Endothelial cell of umbilical vein (primary cell): ENCODE data around the gene MYRIP. TPM values are rescaled to one million over a fixed set of nuclear protein-coding genes. Genes with fewer than 3 reads are reported as not detected.

Experiments used
- BruUV-seq: library from RNA; stranded (reverse); fragments of 400-500 nt; replicated peaks from 2 replicates; lab custom pipeline; 2021; lab: Mats Ljungman, UMichigan
- CTCF ChIA-PET: fragments of 300-600, 350-600 bp; sonication (Branson Sonifier 250); formaldehyde crosslinking; loops from one replicate; lab custom pipeline; 2021; ENCODE audit warnings: antibody characterized with exemption, inconsistent platforms; lab: Charles Lee
- POLR2A ChIA-PET: fragments of 300-600, 350-600 bp; sonication (Branson Sonifier 250); formaldehyde crosslinking; loops from one replicate; lab custom pipeline; 2021; ENCODE audit warnings: antibody characterized with exemption, inconsistent platforms; lab: Charles Lee
- DNase-seq: peaks from one replicate; pipeline ENCODE4 v3.0.0-alpha.2; 2011; ENCODE audit warnings: low read depth, low spot score
- FAIRE-seq: peaks from 2 replicates; lab custom pipeline; 2011; peaks lifted over from hg19 to GRCh38; lab: Jason Lieb, UNC
- H2AFZ ChIP-seq: 2 replicates; pipeline ENCODE4 v1.6.0; 2012; ENCODE audit warnings: low read depth, low read length, control low read depth, inconsistent platforms
- H3K27ac ChIP-seq: 2 replicates; pipeline ENCODE4 v1.5.1; 2011; ENCODE audit warnings: low read depth, mild to moderate bottlenecking, control low read depth, low read length, moderate library complexity; ENCODE audit not compliant: insufficient read depth
- H3K27me3 ChIP-seq, 2 experiments: 2 replicates each; pipeline versions ENCODE4 v1.6.0 to v1.6.1; 2011; ENCODE audit warnings: low read length in 2 of 2, mixed read lengths in 1 of 2; ENCODE audit not compliant: control insufficient read depth in 2 of 2, insufficient read depth in 2 of 2
- H3K36me3 ChIP-seq, 2 experiments: 2 replicates in 1 of 2; 3 replicates in 1 of 2; pipeline ENCODE4 v1.5.1; 2011; ENCODE audit warnings: low read length in 2 of 2, mild to moderate bottlenecking in 1 of 2, moderate library complexity in 1 of 2; ENCODE audit not compliant: control insufficient read depth in 2 of 2, insufficient read depth in 2 of 2; ENCODE audit errors: extremely low read depth in 1 of 2
- H3K4me1 ChIP-seq: 3 replicates; pipeline ENCODE4 v1.5.1; 2011; ENCODE audit warnings: mild to moderate bottlenecking, low read length; ENCODE audit not compliant: control insufficient read depth, insufficient read depth; ENCODE audit errors: extremely low read depth
- H3K4me2 ChIP-seq: 2 replicates; pipeline ENCODE4 v1.6.1; 2011; ENCODE audit warnings: low read length, control low read depth, mixed read lengths; ENCODE audit not compliant: insufficient read depth
- H3K4me3 ChIP-seq, 3 experiments: fragments of 200-600 bp in 1 of 3; sonication (generic), shearing (Covaris generic) in 1 of 3; replicated peaks in 1 of 3; 2 replicates each; pipeline ENCODE4 v1.5.1; 2011 to 2016; ENCODE audit warnings: control low read depth in 3 of 3, low read length in 3 of 3, mild to moderate bottlenecking in 2 of 3, inconsistent platforms in 1 of 3, low read depth in 1 of 3, moderate library complexity in 1 of 3; ENCODE audit not compliant: insufficient read depth in 1 of 3
- H3K79me2 ChIP-seq: 2 replicates; pipeline ENCODE4 v1.6.0; 2012; ENCODE audit warnings: low read length, inconsistent platforms; ENCODE audit not compliant: control insufficient read depth, insufficient read depth
- H3K9ac ChIP-seq: replicated peaks from 2 replicates; pipeline ENCODE3; 2011; ENCODE audit warnings: low read length, control low read depth; ENCODE audit not compliant: insufficient read depth; ENCODE audit errors: extremely low read depth
- H3K9me1 ChIP-seq: replicated peaks from 3 replicates; pipeline ENCODE4 v1.6.0; 2011; ENCODE audit warnings: mild to moderate bottlenecking, low read length; ENCODE audit not compliant: control insufficient read depth, insufficient read depth; ENCODE audit errors: extremely low read depth
- H3K9me3 ChIP-seq: replicated peaks from 2 replicates; pipeline ENCODE4 v1.5.1; 2012; ENCODE audit warnings: low read length, inconsistent platforms; ENCODE audit not compliant: control insufficient read depth, insufficient read depth
- H4K20me1 ChIP-seq: replicated peaks from 2 replicates; pipeline ENCODE3; 2011; ENCODE audit warnings: mild to moderate bottlenecking, low read length; ENCODE audit not compliant: control insufficient read depth, insufficient read depth; ENCODE audit errors: extremely low read depth
- EZH2 ChIP-seq: IDR thresholded peaks from 2 replicates; pipeline ENCODE4 v1.6.1; 2012; ENCODE audit warnings: borderline replicate concordance, low read depth, mild to moderate bottlenecking, moderate library complexity, low read length, inconsistent platforms; ENCODE audit not compliant: severe bottlenecking
- FOS ChIP-seq: IDR thresholded peaks from 2 replicates; pipeline ENCODE4 v1.6.1; 2011; ENCODE audit warnings: mild to moderate bottlenecking, low read length, moderate library complexity, borderline replicate concordance; ENCODE audit not compliant: insufficient read depth
- GATA2 ChIP-seq: IDR thresholded peaks from 2 replicates; pipeline ENCODE4 v1.7.0; 2011; ENCODE audit warnings: low read depth, mild to moderate bottlenecking, moderate library complexity, mixed read lengths, low read length; ENCODE audit not compliant: insufficient read length, insufficient read depth
- JUN ChIP-seq: IDR thresholded peaks from 2 replicates; pipeline ENCODE4 v1.6.1; 2011; ENCODE audit warnings: borderline replicate concordance, low read depth; ENCODE audit not compliant: insufficient read length, insufficient read depth
- MAX ChIP-seq: IDR thresholded peaks from 2 replicates; pipeline ENCODE4 v1.6.1; 2011; ENCODE audit not compliant: insufficient read depth, insufficient read length
- MYC ChIP-seq: IDR thresholded peaks from one replicate; pipeline ENCODE4 v1.6.1; 2011; ENCODE audit warnings: mild to moderate bottlenecking, low read depth, low read length
- POLR2A ChIP-seq: IDR thresholded peaks from 2 replicates; pipeline ENCODE4 v1.6.1; 2012; ENCODE audit warnings: low read depth, mild to moderate bottlenecking, control low read depth, low read length
- POLR2AphosphoS5 ChIP-seq: IDR thresholded peaks from 2 replicates; pipeline ENCODE4 v1.6.1; 2012; ENCODE audit warnings: low read depth, mild to moderate bottlenecking, control low read depth, low read length, moderate library complexity; ENCODE audit not compliant: insufficient read depth
- dilution Hi-C: fragments of 300-500 bp; cut with MboI; formaldehyde crosslinking; loops from one replicate; pipeline ENCODE4 v1.15.0; 2019; ENCODE audit warnings: low sequenced_read_pairs; ENCODE audit not compliant: extremely low pct_ligation_motif_present
- intact Hi-C: fragments of 100-400 bp; cut with micrococcal nuclease; formaldehyde crosslinking; loops from one replicate; pipeline ENCODE4 v1.10.0; 2022
- polyA plus RNA-seq, 4 experiments: library from polyadenylated mRNA; depleted of rRNA in 3 of 4; stranded (reverse) in 3 of 4; unstranded in 1 of 4; fragments of >200 nt; gene quantifications; 2 replicates each; pipeline versions ENCODE4 v1.2.1 to v1.2.3, GENCODE V29; 2011 to 2012; ENCODE audit warnings: missing spikeins in 1 of 4
- total RNA-seq: library from RNA; stranded (reverse); gene quantifications from 2 replicates; pipeline ENCODE4 v1.2.3, GENCODE V29; 2021
- TF ChIP-seq, protein P1 (sequence below), 2 donors: IDR thresholded peaks; 1 replicate in 1 of 2; 2 replicates in 1 of 2; pipeline ENCODE4 v1.5.1; 2011; ENCODE audit warnings: low read length in 2 of 2, mild to moderate bottlenecking in 2 of 2, moderate library complexity in 2 of 2, control low read depth in 1 of 2, inconsistent platforms in 1 of 2, low read depth in 1 of 2; ENCODE audit not compliant: insufficient read depth in 1 of 2; ENCODE audit errors: extremely low read depth in 1 of 2

The MYRIP gene
- total and polyA plus RNA-seq, 2 donors (not counting 3 experiments of a cell fraction or from before 2014, with no cell fraction given) = 6.7 to 11.9 TPM

DNA sequence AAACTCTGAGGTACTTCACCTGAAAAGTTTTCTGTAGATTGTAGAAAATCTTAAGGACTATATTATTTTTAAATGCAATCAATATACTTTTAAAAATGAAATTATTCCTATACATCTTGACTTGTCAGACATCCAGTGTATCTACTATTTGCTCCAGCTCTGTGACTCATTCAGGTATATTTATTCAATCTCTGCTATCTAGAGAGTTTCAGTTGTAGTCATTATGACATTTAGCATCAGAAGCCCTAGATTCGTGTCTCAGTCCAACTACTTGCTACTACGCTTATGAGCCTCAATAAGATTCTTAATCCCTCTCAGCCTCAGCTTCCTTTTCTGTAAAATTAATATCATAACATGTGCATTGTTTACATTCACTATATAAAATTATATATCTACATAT lies 477.8 kb downstream of the MYRIP start:
- Histone ChIP-seq H3K36me3 (no peaks in the 10 kb centered on the region), H3K4me1 (no peaks in the 10 kb centered on the region), H2AFZ (no peak overlapping the region), H3K9ac (no peak overlapping the region), H3K9me3 (no peaks in the 10 kb centered on the region), H3K79me2 (no peaks in the 10 kb centered on the region), H4K20me1 (no peaks in the 10 kb centered on the region), H3K27ac (no peak overlapping the region), H3K4me2 (no peak overlapping the region), H3K27me3 (no peaks in the 10 kb centered on the region), H3K9me1 (no peaks in the 10 kb centered on the region), H3K4me3 (no peak overlapping the region)
- dilution Hi-C loops (no loop called here), intact Hi-C loops (no loop called here)
- DNase-seq (no peak), FAIRE-seq (no peak)
- BruUV-seq = no TSS peak
- CTCF ChIA-PET = interaction anchor here (1.9 kb wide), 1 partner anchor 10 kb away, joined by 7 read pairs; no protein-coding TSS in a partner anchor
- POLR2A ChIA-PET = no interaction called here
- TF ChIP-seq JUN (no peak), GATA2 (no peak), POLR2A (no peak), EZH2 (no peak), MYC (no peak)

DNA sequence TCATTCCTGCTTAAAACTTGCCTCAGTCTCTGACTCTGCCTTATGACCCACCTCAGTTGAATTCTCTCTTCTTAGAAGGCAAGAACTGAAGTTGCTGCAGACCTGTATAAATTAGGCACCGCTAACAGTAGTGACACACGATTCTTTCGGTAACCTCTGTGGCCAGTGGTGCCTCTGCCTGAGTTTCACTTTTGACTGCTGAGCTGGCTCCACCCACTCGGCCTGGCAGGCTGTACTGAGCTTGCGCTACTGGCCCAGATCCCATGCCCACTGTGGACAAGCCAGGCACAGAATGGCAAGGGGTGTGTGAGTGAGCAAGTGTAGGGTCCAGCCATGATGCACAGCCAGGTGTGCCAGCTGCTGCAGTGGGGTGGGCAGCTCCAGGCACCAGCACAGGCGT lies 481.0 kb downstream of the MYRIP start:
- FAIRE-seq (no peak), DNase-seq (no peak)
- no peak overlapping the region for H3K27ac ChIP-seq
- no peaks in the 10 kb centered on the region for H3K9me1 ChIP-seq
- H3K4me1 ChIP-seq = no peaks in the 10 kb centered on the region
- no peak overlapping the region for H3K4me3 ChIP-seq
- intact Hi-C loops = no loop called here
- no peaks in the 10 kb centered on the region for H4K20me1 ChIP-seq
- ChIA-PET POLR2A (interaction anchor here (0.8 kb wide), 1 partner anchor 10 kb away, joined by 3 read pairs; no protein-coding TSS in a partner anchor), CTCF (interaction anchor here (1.5 to 1.6 kb wide), 2 partner anchors 18 to 21 kb away, joined by 3 to 4 read pairs; no protein-coding TSS in a partner anchor)
- H2AFZ ChIP-seq = no peak overlapping the region
- no peak overlapping the region for H3K4me2 ChIP-seq
- H3K27me3 ChIP-seq = no peaks in the 10 kb centered on the region
- no TSS peak for BruUV-seq
- no peaks in the 10 kb centered on the region for H3K79me2 ChIP-seq
- H3K36me3 ChIP-seq = no peaks in the 10 kb centered on the region
- no peak overlapping the region for H3K9ac ChIP-seq
- H3K9me3 ChIP-seq = no peaks in the 10 kb centered on the region
- no peak for TF ChIP-seq POLR2A
- TF ChIP-seq MAX = no peak
- TF ChIP-seq POLR2AphosphoS5 = no peak
- no peak for TF ChIP-seq JUN
- TF ChIP-seq EZH2 = no peak
- TF ChIP-seq FOS = no peak
- TF ChIP-seq GATA2 = no peak
- TF ChIP-seq MYC = no peak
- TF ChIP-seq, protein P1, sequence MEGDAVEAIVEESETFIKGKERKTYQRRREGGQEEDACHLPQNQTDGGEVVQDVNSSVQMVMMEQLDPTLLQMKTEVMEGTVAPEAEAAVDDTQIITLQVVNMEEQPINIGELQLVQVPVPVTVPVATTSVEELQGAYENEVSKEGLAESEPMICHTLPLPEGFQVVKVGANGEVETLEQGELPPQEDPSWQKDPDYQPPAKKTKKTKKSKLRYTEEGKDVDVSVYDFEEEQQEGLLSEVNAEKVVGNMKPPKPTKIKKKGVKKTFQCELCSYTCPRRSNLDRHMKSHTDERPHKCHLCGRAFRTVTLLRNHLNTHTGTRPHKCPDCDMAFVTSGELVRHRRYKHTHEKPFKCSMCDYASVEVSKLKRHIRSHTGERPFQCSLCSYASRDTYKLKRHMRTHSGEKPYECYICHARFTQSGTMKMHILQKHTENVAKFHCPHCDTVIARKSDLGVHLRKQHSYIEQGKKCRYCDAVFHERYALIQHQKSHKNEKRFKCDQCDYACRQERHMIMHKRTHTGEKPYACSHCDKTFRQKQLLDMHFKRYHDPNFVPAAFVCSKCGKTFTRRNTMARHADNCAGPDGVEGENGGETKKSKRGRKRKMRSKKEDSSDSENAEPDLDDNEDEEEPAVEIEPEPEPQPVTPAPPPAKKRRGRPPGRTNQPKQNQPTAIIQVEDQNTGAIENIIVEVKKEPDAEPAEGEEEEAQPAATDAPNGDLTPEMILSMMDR (IDR thresholded peaks at IDR 0.05; ENCODE audit: extremely low read depth in 1 of 2, insufficient read depth in 1 of 2, low read depth in 1 of 2, low read length in 2 of 2) = no peak
- dilution Hi-C loops = no loop called here
